Panc1 (cell line): ENCODE data around the gene SLC30A1. TPM values are rescaled to one million over a fixed set of nuclear protein-coding genes. Genes with fewer than 3 reads are reported as not detected.

Source experiments
- ATAC-seq: fragments of 200-7000 bp; cut with Tn5 transposase; 2 replicates; pipeline ENCODE4 v1.9.1; 2020; ENCODE audit warnings: mild to moderate bottlenecking, moderate library complexity
- BruUV-seq: library from RNA; stranded (reverse); fragments of 400-500 nt; replicated peaks from 2 replicates; lab custom pipeline; 2021; lab: Mats Ljungman, UMichigan
- CTCF ChIA-PET: fragments of 300-600 bp; sonication (Branson Sonifier 250); formaldehyde crosslinking; loops from one replicate; lab custom pipeline; 2022; ENCODE audit warnings: antibody characterized with exemption; lab: Charles Lee
- POLR2A ChIA-PET: fragments of 300-600 bp; sonication (Branson Sonifier 250); formaldehyde crosslinking; loops from one replicate; lab custom pipeline; 2022; ENCODE audit warnings: antibody characterized with exemption; lab: Charles Lee
- DNase-seq: peaks from one replicate; pipeline ENCODE4 v3.0.0-alpha.2; 2010; ENCODE audit warnings: low read depth, low spot score
- H3K27ac ChIP-seq: 2 replicates; pipeline ENCODE4 v1.5.1; 2011; ENCODE audit warnings: mild to moderate bottlenecking, low read length, inconsistent platforms
- H3K27me3 ChIP-seq: fragments of 200-500 bp; sonication (Bioruptor generic); 2 replicates; pipeline ENCODE4 v1.6.0; 2014; ENCODE audit warnings: low read length, inconsistent platforms; ENCODE audit not compliant: control insufficient read depth, insufficient read depth
- H3K36me3 ChIP-seq: fragments of 200-500 bp; sonication (Bioruptor generic); 2 replicates; pipeline ENCODE4 v1.5.1; 2014; ENCODE audit warnings: inconsistent platforms, mild to moderate bottlenecking, low read length, moderate library complexity; ENCODE audit not compliant: control insufficient read depth, insufficient read depth
- H3K4me1 ChIP-seq: 2 replicates; pipeline ENCODE4 v1.5.1; 2011; ENCODE audit warnings: inconsistent platforms, mild to moderate bottlenecking, low read length, moderate library complexity; ENCODE audit not compliant: control insufficient read depth, insufficient read depth
- H3K4me3 ChIP-seq, 2 experiments: 2 replicates each; pipeline ENCODE4 v1.5.1; 2011 to 2012; ENCODE audit warnings: low read depth in 2 of 2, low read length in 2 of 2, mild to moderate bottlenecking in 2 of 2, inconsistent platforms in 1 of 2, moderate library complexity in 1 of 2
- H3K9me3 ChIP-seq: fragments of 200-500 bp; sonication (Bioruptor generic); 2 replicates; pipeline ENCODE4 v1.5.1; 2014; ENCODE audit warnings: low read depth, mild to moderate bottlenecking, inconsistent platforms, low read length, moderate library complexity; ENCODE audit not compliant: control insufficient read depth, insufficient read depth
- POLR2AphosphoS5 ChIP-seq: IDR thresholded peaks from 2 replicates; pipeline ENCODE4 v1.6.1; 2012; ENCODE audit warnings: mild to moderate bottlenecking, low read depth, low read length, moderate library complexity
- SIN3A ChIP-seq: IDR thresholded peaks from 2 replicates; pipeline ENCODE4 v1.6.1; 2012; ENCODE audit warnings: low read depth, mild to moderate bottlenecking, low read length, moderate library complexity, borderline replicate concordance; ENCODE audit not compliant: insufficient read depth
- TCF7L2 ChIP-seq: IDR thresholded peaks from 2 replicates; pipeline ENCODE4 v1.6.1; 2011; ENCODE audit warnings: mild to moderate bottlenecking, low read depth, low read length, inconsistent platforms
- in situ Hi-C: cut with HindIII; loops from 2 replicates; pipeline ENCODE4 v1.10.0; 2016; ENCODE audit warnings: low sequenced_read_pairs, low pct_unique_long_range_greater_than_20kb
- intact Hi-C: fragments of 100-400 bp; cut with micrococcal nuclease; formaldehyde crosslinking; loops from one replicate; pipeline ENCODE4 v1.10.0; 2022; ENCODE audit not compliant: unreplicated experiment
- total RNA-seq: library from RNA; stranded (reverse); gene quantifications from one replicate; pipeline ENCODE4 v1.2.1, GENCODE V29; 2021; ENCODE audit not compliant: unreplicated experiment
- TF ChIP-seq, protein P1 (sequence below): fragments of 450-650 bp; IDR thresholded peaks from 2 replicates; pipeline ENCODE4 v1.5.1; 2017; ENCODE audit warnings: mild to moderate bottlenecking
- TF ChIP-seq, protein P2 (sequence below), 2 experiments: IDR thresholded peaks; 2 replicates each; pipeline ENCODE4 v1.6.1; 2011 to 2012; ENCODE audit warnings: low read depth in 2 of 2, control low read depth in 1 of 2, low read length in 1 of 2, mild to moderate bottlenecking in 1 of 2, moderate library complexity in 1 of 2; ENCODE audit not compliant: insufficient read depth in 1 of 2

Gene SLC30A1
- total RNA-seq, 1 experiment from 2014 or later: 34.5 TPM

DNA sequence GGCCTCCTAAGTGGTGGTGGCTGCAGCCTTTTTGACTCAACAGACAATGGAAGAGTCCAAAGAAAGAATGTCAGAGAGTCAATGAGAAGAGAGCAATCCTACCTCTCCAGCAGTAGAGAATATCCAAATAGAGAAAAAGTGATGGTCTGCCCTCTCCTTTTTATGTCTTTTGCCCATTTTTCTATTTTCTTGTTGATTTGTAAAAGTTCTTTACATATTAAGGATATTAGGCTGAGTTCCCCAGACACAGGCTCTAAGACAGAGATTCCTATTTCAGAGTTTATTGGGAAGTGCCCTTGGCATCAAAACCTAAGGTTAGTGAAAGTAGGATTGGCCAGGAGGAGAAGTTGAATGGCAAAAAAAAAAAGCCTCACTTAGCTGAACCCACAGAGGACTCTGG lies 20.3 kb upstream of the SLC30A1 start:
- H3K4me1 ChIP-seq: peaks cover under 1% of the 10 kb centered on the region; the same call in 1 of the 2 replicates
- no peaks in the 10 kb centered on the region for H3K36me3 ChIP-seq
- TF ChIP-seq POLR2AphosphoS5 (no peak), TCF7L2 (no peak), SIN3A (no peak)
- TF ChIP-seq, protein P1, sequence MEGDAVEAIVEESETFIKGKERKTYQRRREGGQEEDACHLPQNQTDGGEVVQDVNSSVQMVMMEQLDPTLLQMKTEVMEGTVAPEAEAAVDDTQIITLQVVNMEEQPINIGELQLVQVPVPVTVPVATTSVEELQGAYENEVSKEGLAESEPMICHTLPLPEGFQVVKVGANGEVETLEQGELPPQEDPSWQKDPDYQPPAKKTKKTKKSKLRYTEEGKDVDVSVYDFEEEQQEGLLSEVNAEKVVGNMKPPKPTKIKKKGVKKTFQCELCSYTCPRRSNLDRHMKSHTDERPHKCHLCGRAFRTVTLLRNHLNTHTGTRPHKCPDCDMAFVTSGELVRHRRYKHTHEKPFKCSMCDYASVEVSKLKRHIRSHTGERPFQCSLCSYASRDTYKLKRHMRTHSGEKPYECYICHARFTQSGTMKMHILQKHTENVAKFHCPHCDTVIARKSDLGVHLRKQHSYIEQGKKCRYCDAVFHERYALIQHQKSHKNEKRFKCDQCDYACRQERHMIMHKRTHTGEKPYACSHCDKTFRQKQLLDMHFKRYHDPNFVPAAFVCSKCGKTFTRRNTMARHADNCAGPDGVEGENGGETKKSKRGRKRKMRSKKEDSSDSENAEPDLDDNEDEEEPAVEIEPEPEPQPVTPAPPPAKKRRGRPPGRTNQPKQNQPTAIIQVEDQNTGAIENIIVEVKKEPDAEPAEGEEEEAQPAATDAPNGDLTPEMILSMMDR: no peak
- TF ChIP-seq, protein P2, sequence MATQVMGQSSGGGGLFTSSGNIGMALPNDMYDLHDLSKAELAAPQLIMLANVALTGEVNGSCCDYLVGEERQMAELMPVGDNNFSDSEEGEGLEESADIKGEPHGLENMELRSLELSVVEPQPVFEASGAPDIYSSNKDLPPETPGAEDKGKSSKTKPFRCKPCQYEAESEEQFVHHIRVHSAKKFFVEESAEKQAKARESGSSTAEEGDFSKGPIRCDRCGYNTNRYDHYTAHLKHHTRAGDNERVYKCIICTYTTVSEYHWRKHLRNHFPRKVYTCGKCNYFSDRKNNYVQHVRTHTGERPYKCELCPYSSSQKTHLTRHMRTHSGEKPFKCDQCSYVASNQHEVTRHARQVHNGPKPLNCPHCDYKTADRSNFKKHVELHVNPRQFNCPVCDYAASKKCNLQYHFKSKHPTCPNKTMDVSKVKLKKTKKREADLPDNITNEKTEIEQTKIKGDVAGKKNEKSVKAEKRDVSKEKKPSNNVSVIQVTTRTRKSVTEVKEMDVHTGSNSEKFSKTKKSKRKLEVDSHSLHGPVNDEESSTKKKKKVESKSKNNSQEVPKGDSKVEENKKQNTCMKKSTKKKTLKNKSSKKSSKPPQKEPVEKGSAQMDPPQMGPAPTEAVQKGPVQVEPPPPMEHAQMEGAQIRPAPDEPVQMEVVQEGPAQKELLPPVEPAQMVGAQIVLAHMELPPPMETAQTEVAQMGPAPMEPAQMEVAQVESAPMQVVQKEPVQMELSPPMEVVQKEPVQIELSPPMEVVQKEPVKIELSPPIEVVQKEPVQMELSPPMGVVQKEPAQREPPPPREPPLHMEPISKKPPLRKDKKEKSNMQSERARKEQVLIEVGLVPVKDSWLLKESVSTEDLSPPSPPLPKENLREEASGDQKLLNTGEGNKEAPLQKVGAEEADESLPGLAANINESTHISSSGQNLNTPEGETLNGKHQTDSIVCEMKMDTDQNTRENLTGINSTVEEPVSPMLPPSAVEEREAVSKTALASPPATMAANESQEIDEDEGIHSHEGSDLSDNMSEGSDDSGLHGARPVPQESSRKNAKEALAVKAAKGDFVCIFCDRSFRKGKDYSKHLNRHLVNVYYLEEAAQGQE (IDR thresholded peaks at IDR 0.05; ENCODE audit: insufficient read depth in 1 of 2, low read depth in 2 of 2, low read length in 1 of 2): no peak
- ChIA-PET POLR2A (no interaction called here), CTCF (no interaction called here)
- BruUV-seq: no TSS peak
- in situ Hi-C loops (no loop called here), intact Hi-C loops (no loop called here)
- ATAC-seq: no peak
- no peaks in the 10 kb centered on the region for H3K9me3 ChIP-seq
- no peak overlapping the region for H3K4me3 ChIP-seq
- H3K27ac ChIP-seq: no peak overlapping the region
- H3K27me3 ChIP-seq: no peaks in the 10 kb centered on the region
- no peak for DNase-seq

DNA sequence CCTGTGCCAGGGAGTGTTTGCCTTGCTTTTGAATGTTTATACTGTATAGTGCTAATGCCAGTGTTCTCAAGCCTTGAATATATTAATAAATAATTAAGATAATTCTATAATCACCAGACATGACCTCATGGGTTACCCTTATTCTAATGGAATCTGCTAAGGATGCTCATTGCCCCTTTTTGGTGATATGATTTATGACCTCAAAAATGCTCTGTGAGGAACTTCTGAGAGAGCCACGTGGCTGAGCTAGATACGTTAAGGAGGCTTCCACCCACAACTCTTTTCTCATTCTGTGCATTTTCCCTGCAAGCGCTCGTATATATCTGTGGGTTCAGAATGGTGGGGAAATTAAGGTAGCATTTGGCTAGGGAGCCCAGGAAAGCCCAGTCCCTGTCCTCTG lies 19.6 kb upstream of the SLC30A1 start:
- POLR2A ChIA-PET: no interaction called here
- Histone ChIP-seq H3K4me3 (no peak overlapping the region), H3K36me3 (no peaks in the 10 kb centered on the region), H3K27ac (no peak overlapping the region), H3K4me1 (no peaks in the 10 kb centered on the region), H3K27me3 (no peaks in the 10 kb centered on the region), H3K9me3 (no peaks in the 10 kb centered on the region)
- CTCF ChIA-PET: no interaction called here
- DNase-seq: no peak
- in situ Hi-C loops (no loop called here), intact Hi-C loops (no loop called here)
- TF ChIP-seq, protein P1: no peak
- TF ChIP-seq, protein P2 (IDR thresholded peaks at IDR 0.05; ENCODE audit: insufficient read depth in 1 of 2, low read depth in 2 of 2, low read length in 1 of 2): no peak
- TF ChIP-seq SIN3A (no peak), TCF7L2 (no peak), POLR2AphosphoS5 (no peak)
- no peak for ATAC-seq
- no TSS peak for BruUV-seq
